Fibroblast of lung (primary cell): ENCODE data around the gene SPSB1. TPM values are rescaled to one million over a fixed set of nuclear protein-coding genes. Genes with fewer than 3 reads are reported as not detected.

Source experiments
- DNase-seq, 2 donors: peaks; one replicate each; pipeline versions ENCODE4 v3.0.0 to v3.0.0-alpha.2; 2010; ENCODE audit warnings: low read depth in 2 of 2
- H2AFZ ChIP-seq: 2 replicates; pipeline ENCODE4 v1.5.1; 2012; ENCODE audit warnings: low read length, control low read depth, inconsistent platforms
- H3K27ac ChIP-seq: 2 replicates; pipeline ENCODE4 v1.5.1; 2011; ENCODE audit warnings: low read length, control low read depth; ENCODE audit not compliant: insufficient read depth
- H3K27me3 ChIP-seq: 2 replicates; pipeline ENCODE4 v1.5.1; 2011; ENCODE audit warnings: mild to moderate bottlenecking, low read length; ENCODE audit not compliant: control insufficient read depth, insufficient read depth
- H3K36me3 ChIP-seq: 2 replicates; pipeline ENCODE4 v1.5.1; 2011; ENCODE audit warnings: low read length; ENCODE audit not compliant: control insufficient read depth, insufficient read depth
- H3K4me1 ChIP-seq: 2 replicates; pipeline ENCODE4 v1.5.1; 2011; ENCODE audit warnings: low read length; ENCODE audit not compliant: control insufficient read depth, insufficient read depth; ENCODE audit errors: extremely low read depth
- H3K4me2 ChIP-seq: 2 replicates; pipeline ENCODE4 v1.5.1; 2011; ENCODE audit warnings: low read length, control low read depth; ENCODE audit not compliant: insufficient read depth; ENCODE audit errors: extremely low read depth
- H3K4me3 ChIP-seq, 4 experiments: fragments of 200-600 bp in 1 of 4; sonication (generic) in 1 of 4; replicated peaks in 1 of 4; 2 replicates each; pipeline ENCODE4 v1.5.1; 2011 to 2016; ENCODE audit warnings: low read length in 4 of 4, low read depth in 3 of 4, mild to moderate bottlenecking in 3 of 4, control low read depth in 2 of 4, inconsistent platforms in 1 of 4, mixed read lengths in 1 of 4; ENCODE audit not compliant: insufficient read depth in 1 of 4; ENCODE audit errors: control extremely low read depth in 1 of 4
- H3K79me2 ChIP-seq: 2 replicates; pipeline ENCODE4 v1.5.1; 2012; ENCODE audit warnings: mild to moderate bottlenecking, low read length, inconsistent platforms; ENCODE audit not compliant: control insufficient read depth, insufficient read depth
- H3K9ac ChIP-seq: 2 replicates; pipeline ENCODE4 v1.5.1; 2011; ENCODE audit warnings: mild to moderate bottlenecking, low read length, control low read depth; ENCODE audit not compliant: insufficient read depth
- H3K9me3 ChIP-seq: 2 replicates; pipeline ENCODE4 v1.5.1; 2012; ENCODE audit warnings: low read depth, low read length; ENCODE audit not compliant: control insufficient read depth, insufficient read depth
- H4K20me1 ChIP-seq: 2 replicates; pipeline ENCODE4 v1.5.1; 2011; ENCODE audit warnings: low read length; ENCODE audit not compliant: control insufficient read depth, insufficient read depth; ENCODE audit errors: extremely low read depth
- CTCF ChIP-seq, 2 donors: IDR thresholded peaks in 1 of 2; conservative IDR thresholded peaks in 1 of 2; 1 replicate in 1 of 2; 2 replicates in 1 of 2; pipeline ENCODE4 v1.5.1; 2011 to 2012; ENCODE audit warnings: low read length in 2 of 2, control low read depth in 1 of 2, inconsistent platforms in 1 of 2, low read depth in 1 of 2, mild to moderate bottlenecking in 1 of 2
- EZH2 ChIP-seq: IDR thresholded peaks from 2 replicates; pipeline ENCODE4 v1.5.1; 2012; ENCODE audit warnings: low read length, control low read depth, mild to moderate bottlenecking; ENCODE audit errors: missing control alignments
- polyA plus RNA-seq, 2 donors: library from polyadenylated mRNA; depleted of rRNA in 1 of 2; stranded (reverse) in 1 of 2; unstranded in 1 of 2; fragments of >200 nt; gene quantifications; 2 replicates each; pipeline ENCODE4 v1.2.1, GENCODE V29; 2011 to 2012; ENCODE audit warnings: missing spikeins in 1 of 2
- total RNA-seq: library from RNA; depleted of rRNA; stranded (reverse); fragments of >200 nt; gene quantifications from 2 replicates; pipeline ENCODE4 v1.2.1, GENCODE V29; 2014

Gene SPSB1
- total and polyA plus RNA-seq, 2 donors (not counting 1 experiment from before 2014, with no cell fraction given), result 14.3 to 20.6 TPM

GRCh38 chr1:9345471-9345870 lies 52.8 kb downstream of the SPSB1 start:
- DNase-seq, result no peak
- peaks cover 60% of the 10 kb centered on the region for H3K79me2 ChIP-seq
- H3K4me3 ChIP-seq, result no peak overlapping the region
- H3K36me3 ChIP-seq, result peaks cover 5% of the 10 kb centered on the region
- TF ChIP-seq EZH2 (no peak), CTCF (conservative IDR thresholded peaks at IDR 0.05 in 1 of 2, IDR thresholded peaks at IDR 0.05 in 1 of 2; ENCODE audit: low read depth in 1 of 2, low read length in 2 of 2) (no peak)
- H3K9me3 ChIP-seq, result no peaks in the 10 kb centered on the region
- H2AFZ ChIP-seq, result no peak overlapping the region
- peaks cover 6% of the 10 kb centered on the region for H4K20me1 ChIP-seq
- peaks cover 13% of the 10 kb centered on the region for H3K4me1 ChIP-seq
- H3K4me2 ChIP-seq, result no peak overlapping the region
- H3K27me3 ChIP-seq, result no peaks in the 10 kb centered on the region
- no peak overlapping the region for H3K9ac ChIP-seq
- no peak overlapping the region for H3K27ac ChIP-seq

- no peak overlapping the region for H3K4me2 ChIP-seq
- no peak overlapping the region for H3K4me3 ChIP-seq
- H3K36me3 ChIP-seq, result peaks cover 6% of the 10 kb centered on the region
- peaks cover 59% of the 10 kb centered on the region for H3K79me2 ChIP-seq
- peaks cover 6% of the 10 kb centered on the region for H4K20me1 ChIP-seq
- DNase-seq, result no peak
- no peaks in the 10 kb centered on the region for H3K27me3 ChIP-seq
- no peak for TF ChIP-seq EZH2
- TF ChIP-seq CTCF (conservative IDR thresholded peaks at IDR 0.05 in 1 of 2, IDR thresholded peaks at IDR 0.05 in 1 of 2; ENCODE audit: low read depth in 1 of 2, low read length in 2 of 2), result no peak
- no peak overlapping the region for H2AFZ ChIP-seq
- H3K27ac ChIP-seq, result no peak overlapping the region
- H3K4me1 ChIP-seq, result peaks cover 17% of the 10 kb centered on the region
- H3K9ac ChIP-seq, result no peak overlapping the region
- no peaks in the 10 kb centered on the region for H3K9me3 ChIP-seq
Observed at GRCh38 chr1:9345922-9346321, 53.2 kb downstream of the SPSB1 start.

GRCh38 chr1:9346566-9346965 lies 53.9 kb downstream of the SPSB1 start:
- TF ChIP-seq CTCF (conservative IDR thresholded peaks at IDR 0.05 in 1 of 2, IDR thresholded peaks at IDR 0.05 in 1 of 2; ENCODE audit: low read depth in 1 of 2, low read length in 2 of 2) (no peak), EZH2 (no peak)
- H3K79me2 ChIP-seq, result peaks cover 60% of the 10 kb centered on the region
- H2AFZ ChIP-seq, result no peak overlapping the region
- no peak overlapping the region for H3K4me2 ChIP-seq
- peaks cover 8% of the 10 kb centered on the region for H3K36me3 ChIP-seq
- H3K9ac ChIP-seq, result no peak overlapping the region
- H3K9me3 ChIP-seq, result no peaks in the 10 kb centered on the region
- H3K4me3 ChIP-seq, result no peak overlapping the region
- H3K27me3 ChIP-seq, result no peaks in the 10 kb centered on the region
- H3K4me1 ChIP-seq, result peaks cover 17% of the 10 kb centered on the region
- DNase-seq, result no peak
- no peak overlapping the region for H3K27ac ChIP-seq
- H4K20me1 ChIP-seq, result peaks cover 6% of the 10 kb centered on the region
